Measurements from ENCODE around the gene MAB21L4.

The MAB21L4 gene

GRCh38 chr2:240895656-240896388 lies at the start of gene MAB21L4:
TSS of gene MAB21L4 (minus strand) at chr2:240896156. CDS start at chr2:240895997, 159 bp downstream.
- FAIRE-seq: no peak

GRCh38 chr2:240936106-240936505 lies 40.1 kb upstream of the MAB21L4 start:
- FAIRE-seq: no peak

DNA sequence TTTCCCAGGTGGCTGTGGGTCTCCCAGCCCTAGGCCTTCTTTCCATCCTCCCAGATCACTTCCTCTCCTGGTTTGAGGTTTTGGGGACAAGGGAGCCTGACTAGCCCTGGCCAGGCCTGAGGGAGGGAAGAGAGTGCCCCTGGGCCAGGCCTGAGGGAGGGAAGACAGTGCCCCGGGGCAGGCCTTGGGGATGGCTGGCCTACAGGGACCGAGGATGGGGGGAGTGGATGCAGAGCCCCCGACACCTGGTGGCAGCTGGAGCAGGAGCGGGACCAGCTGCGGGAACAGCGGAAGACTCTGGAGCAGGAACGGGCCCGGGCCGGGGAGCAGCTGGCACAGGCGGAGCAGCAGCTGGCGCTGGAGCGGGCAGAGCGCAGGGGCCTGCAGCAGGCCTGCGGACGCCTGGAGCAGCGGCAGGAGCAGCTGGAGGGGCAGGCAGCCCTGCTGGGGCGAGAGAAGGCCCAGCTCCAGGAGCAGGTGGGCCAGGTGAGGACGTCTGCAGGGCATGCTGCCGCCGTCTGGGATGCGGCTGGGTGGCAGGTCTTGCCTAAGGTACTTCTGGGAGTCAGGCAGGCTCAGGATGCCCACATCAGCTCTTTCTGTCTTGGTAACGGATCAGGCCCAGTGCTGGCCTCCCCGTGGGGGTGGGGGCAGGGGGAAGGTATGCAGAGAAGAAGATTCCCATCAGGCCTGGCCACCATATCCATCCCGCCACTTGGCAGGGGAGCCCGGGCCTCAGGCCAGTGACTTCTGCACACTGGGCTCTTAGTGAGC lies 39.3 kb upstream of the MAB21L4 start:
- no peak for FAIRE-seq

GRCh38 chr2:240934701-240935102 lies 38.7 kb upstream of the MAB21L4 start:
- no peak for FAIRE-seq

DNA sequence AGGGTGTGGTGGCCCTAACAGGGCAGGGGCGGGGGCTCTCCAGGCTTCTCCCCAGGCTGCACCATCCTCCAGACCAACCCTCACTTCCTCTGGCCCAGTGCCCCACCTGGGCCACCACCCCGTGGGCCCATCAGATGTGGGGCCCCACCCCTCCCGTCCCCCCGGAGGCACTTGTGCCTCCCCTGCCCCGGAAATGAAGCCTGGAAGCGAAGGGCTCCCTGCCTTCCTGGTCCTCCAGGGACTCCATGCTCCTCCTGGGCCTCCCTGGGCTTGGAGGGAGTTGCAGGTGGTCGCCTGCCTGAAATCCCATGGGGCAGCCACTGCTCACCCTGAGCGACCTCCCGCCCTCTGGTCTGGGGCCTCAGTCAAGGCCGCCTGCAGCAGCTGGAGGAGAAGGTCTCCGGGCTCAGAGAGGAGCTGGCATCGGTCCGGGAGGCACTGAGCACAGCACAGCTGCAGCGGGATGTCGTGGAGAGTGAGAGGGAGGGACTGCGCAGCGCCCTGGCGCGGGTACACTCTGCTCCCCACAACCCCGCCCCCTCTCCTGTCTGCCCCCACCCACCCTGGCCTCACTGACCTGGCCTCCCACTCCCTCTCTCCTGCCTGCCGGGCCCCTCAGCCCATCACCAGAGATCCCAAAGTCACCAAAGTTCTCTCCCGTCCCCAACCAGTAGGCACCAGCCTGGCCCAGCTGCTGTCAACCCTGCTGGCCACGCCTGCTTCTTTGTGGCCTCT lies 38.2 kb upstream of the MAB21L4 start:
- no peak for FAIRE-seq

DNA sequence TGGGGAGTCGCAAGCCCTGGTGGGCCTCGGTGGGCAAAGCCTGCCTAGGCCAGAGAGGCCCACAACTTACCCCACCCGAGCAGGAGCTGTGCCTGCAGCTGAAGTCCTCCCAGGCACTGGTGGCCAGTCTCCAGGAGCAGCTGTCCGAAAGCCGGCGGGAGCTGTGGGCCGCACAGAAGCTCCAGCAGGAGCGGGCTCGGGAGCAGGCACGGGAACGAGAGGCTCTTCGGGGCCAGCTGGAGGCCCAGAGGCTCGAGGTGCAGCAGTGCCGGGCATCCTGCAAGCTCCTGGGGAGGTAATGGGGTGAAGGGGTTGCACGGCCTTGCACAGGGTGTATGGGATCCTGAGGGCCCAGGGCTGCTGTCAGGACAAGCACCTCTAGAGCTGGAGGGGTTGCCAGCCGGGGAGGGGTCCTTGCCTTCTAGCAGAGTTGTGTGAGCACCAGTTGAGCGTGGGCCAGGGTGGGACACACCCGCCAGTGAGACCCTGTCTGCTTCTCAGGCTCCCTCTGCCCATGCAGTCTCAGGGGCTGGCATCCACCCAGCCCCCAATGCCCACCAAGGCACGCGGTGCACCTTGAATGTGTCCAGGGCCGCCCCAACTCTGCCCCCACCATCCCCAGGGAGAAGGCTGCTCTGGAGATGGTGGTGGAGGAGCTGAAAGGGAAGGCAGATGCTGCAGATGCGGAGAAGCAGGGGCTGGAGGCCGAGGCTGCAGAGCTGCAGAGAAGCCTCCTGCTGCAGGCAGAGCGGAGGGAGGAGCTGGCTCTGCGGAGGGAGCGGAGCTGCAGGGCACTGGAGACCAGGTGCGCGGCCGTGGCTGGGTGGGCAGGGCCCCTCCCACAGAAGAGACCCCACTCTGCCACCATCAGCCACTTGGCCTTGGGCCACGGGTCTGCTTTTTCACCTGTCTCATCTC lies 37.4 kb upstream of the MAB21L4 start:
- no peak for FAIRE-seq

DNA sequence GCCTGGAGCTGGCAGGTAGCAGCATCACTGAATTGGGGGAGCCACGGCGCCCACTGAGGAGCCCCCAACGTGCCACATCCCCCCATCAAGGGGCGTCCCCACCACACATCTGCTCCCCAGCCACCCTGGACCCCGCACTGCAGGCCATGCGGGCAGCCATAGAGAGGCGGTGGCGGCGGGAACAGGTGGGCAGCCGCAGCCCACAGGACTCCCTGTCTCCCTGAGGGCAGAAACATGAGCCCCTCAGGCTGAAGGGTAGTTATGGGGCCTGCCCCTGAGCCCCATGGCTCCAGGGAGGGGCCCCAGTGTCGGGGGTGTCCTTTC lies 36.7 kb upstream of the MAB21L4 start:
- no peak for FAIRE-seq

GRCh38 chr2:240932001-240932723 lies 36.2 kb upstream of the MAB21L4 start:
- FAIRE-seq: no peak

DNA sequence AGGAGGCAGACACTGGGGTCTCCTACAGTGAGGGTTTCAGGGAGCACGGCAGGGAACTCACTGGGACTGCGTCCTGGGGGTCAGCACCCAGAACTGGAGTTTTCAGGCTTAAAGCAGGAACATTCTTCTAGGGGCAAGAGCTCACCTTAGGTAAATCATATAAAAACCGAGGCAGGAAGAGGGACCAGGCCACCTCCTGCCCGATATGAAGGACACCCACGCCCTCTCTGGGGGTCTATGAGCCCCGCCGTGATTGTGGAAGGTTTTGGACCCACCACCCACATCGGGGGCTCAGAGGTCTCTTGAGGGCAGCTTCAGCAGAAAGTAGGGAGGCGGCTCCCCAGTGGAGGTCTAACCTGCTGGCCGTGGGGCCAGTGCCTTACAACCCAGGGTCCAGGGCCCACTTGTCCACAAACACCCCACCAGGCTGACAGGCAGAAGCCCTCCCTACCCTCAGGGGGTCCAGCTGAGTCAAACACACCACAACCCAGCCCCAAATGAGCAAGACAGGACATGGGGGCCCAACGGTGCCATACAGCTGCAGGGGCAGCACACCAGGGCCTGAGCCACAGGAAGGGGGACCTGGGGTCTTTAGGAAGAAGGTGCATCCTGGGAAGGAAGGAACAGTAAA lies 35.5 kb upstream of the MAB21L4 start:
- FAIRE-seq: no peak

GRCh38 chr2:240930631-240931318 lies 34.8 kb upstream of the MAB21L4 start:
- FAIRE-seq: no peak

GRCh38 chr2:240930096-240930630 lies 34.2 kb upstream of the MAB21L4 start:
- no peak for FAIRE-seq

GRCh38 chr2:240929364-240930095 lies 33.6 kb upstream of the MAB21L4 start:
- FAIRE-seq: no peak

- FAIRE-seq: no peak
Measured at GRCh38 chr2:240928476-240929363, 32.8 kb upstream of the MAB21L4 start.

- no peak for FAIRE-seq
Measured at GRCh38 chr2:240927390-240927781, 31.4 kb upstream of the MAB21L4 start.

- no peak for FAIRE-seq
Measured at GRCh38 chr2:240926516-240927389, 30.8 kb upstream of the MAB21L4 start.

DNA sequence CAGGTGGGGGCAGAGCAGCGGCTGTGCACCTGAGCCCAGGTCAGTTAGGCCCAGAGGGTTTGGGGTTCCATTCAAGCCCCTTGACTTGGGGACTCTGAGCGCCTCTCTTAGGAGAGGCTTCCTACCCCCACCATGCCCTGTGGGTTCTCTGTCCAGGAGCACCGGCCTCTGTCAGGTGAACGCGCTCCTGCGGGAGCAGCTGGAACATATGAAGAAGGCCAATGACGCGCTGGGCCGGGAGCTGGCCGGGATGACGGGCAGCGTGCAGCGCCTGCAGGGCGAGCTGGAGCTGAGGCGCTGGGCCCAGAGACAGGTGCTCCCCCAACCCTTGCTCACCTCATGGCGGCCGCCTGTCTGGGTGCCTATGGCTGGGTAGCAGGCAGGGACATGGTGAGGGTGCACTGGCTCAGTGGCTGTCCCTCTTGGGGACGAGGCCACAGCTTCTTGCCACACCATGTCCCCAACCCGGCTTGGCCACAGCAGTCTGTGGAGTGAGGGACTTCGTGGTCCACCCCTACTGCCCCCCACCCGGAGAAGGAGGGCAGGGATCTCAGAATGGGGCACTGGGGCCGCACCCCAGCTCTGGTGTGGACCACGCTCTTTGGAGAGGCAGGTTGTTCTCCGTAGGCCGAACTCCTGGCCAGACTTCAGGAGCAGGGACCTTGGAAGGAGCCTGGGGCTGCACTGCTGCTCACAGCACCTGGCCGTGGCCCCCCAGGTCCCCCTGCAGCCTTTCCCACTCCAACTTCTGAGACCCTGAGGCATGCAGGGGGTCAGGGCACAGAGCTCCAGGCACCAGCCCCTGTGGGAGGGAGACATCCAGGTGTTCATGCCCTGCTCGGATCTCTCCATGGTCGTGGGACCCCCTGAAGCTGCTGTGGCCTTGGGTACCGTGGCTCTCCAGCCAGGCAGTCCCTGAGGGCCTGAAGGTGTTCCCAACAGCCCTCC lies 29.9 kb upstream of the MAB21L4 start:
- no peak for FAIRE-seq

DNA sequence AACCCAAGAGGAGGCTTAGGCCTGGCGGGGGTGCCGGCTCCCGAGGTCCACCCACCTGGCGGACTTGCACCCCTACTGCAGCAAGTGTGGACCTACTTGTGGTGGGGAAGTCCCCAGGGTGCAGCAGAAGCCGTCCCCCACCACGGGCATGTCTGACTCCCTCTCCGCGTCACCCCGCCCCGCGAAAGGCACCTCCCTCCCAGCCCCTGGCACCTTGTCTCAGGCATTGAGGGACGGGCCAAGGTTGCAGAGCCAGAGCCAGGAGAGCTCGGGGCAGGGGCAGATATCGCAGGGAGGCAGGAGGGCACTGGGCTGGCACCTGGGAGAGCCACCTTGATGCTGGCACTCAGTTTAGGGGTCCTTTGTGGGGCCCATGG lies 29.2 kb upstream of the MAB21L4 start:
- no peak for FAIRE-seq
